Stimulated activated naive CD8-positive, alpha-beta T cell treated with anti-CD3 and anti-CD28 coated beads, Interleukin-15, Interleukin-2, amounts not matched to agents 100 ng/mL and 50 ng/mL, for 24 hours (primary cell): ENCODE measurements around the gene BEGAIN.

Source experiments
- H3K27ac Mint-ChIP-seq: one replicate; pipeline ENCODE4 v1.8.0; 2021; ENCODE audit warnings: mild to moderate bottlenecking, mixed read lengths
- H3K27me3 Mint-ChIP-seq: one replicate; pipeline ENCODE4 v1.8.0; 2021; ENCODE audit warnings: mixed read lengths
- H3K36me3 Mint-ChIP-seq: one replicate; pipeline ENCODE4 v1.8.0; 2021; ENCODE audit warnings: low read depth, mixed read lengths
- H3K4me1 Mint-ChIP-seq: one replicate; pipeline ENCODE4 v1.8.0; 2021; ENCODE audit warnings: low read depth, mixed read lengths
- H3K4me3 Mint-ChIP-seq: one replicate; pipeline ENCODE4 v1.8.0; 2021; ENCODE audit warnings: mild to moderate bottlenecking, mixed read lengths
- H3K9me3 Mint-ChIP-seq: one replicate; pipeline ENCODE4 v1.8.0; 2021; ENCODE audit warnings: mixed read lengths

BEGAIN gene

GRCh38 chr14:100587086-100587762 is at the start of gene BEGAIN:
TSS of gene BEGAIN (minus strand) at chr14:100587417. CDS start at chr14:100587290, 127 bp downstream.
- H3K36me3 Mint-ChIP-seq: no peaks in the 10 kb centered on the region
- H3K9me3 Mint-ChIP-seq: no peaks in the 10 kb centered on the region
- no peaks in the 10 kb centered on the region for H3K4me1 Mint-ChIP-seq
- H3K27me3 Mint-ChIP-seq: peaks cover 31% of the 10 kb centered on the region
- H3K27ac Mint-ChIP-seq: no peak within 1 kb of the TSS
- H3K4me3 Mint-ChIP-seq: peak within 1 kb of the TSS; percentile 76

GRCh38 chr14:100636559-100636958 is 49.3 kb upstream of the BEGAIN start:
- Mint-ChIP-seq H3K4me1 (peaks cover 30% of the 10 kb centered on the region), H3K27me3 (no peaks in the 10 kb centered on the region), H3K9me3 (no peaks in the 10 kb centered on the region)

DNA sequence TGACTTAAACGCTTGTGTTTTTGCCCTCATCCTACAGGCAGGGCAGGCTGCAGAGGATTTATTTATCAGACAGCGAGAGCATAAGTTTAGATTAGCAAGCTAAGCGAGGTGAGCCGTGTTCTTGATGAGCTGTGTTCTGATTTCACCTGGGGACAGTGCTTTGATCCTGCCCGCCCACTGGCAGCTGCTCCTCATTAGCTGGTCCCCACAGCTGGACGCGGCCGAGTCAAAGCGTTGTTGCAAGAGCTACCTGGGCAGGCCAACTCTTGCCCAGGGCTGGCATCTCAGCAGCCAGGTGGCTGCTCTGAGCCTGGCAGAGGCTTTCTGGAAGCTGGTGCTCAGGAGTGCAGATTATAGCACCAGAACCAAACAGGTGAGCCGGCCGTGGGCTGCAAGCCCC is 46.8 kb upstream of the BEGAIN start:
- H3K36me3 Mint-ChIP-seq: no peaks in the 10 kb centered on the region
- H3K4me3 Mint-ChIP-seq: no peak overlapping the region
- peaks cover 5% of the 10 kb centered on the region for H3K4me1 Mint-ChIP-seq
- H3K27ac Mint-ChIP-seq: no peak overlapping the region
- no peaks in the 10 kb centered on the region for H3K9me3 Mint-ChIP-seq
- H3K27me3 Mint-ChIP-seq: no peaks in the 10 kb centered on the region

More at GRCh38 chr14:100636559-100636958, 49.3 kb upstream of the BEGAIN start:
- Mint-ChIP-seq H3K4me3 (no peak overlapping the region), H3K36me3 (no peaks in the 10 kb centered on the region), H3K27ac (no peak overlapping the region)

- H3K36me3 Mint-ChIP-seq: no peaks in the 10 kb centered on the region
- no peak overlapping the region for H3K27ac Mint-ChIP-seq
- no peak overlapping the region for H3K4me3 Mint-ChIP-seq
- no peaks in the 10 kb centered on the region for H3K27me3 Mint-ChIP-seq
- no peaks in the 10 kb centered on the region for H3K4me1 Mint-ChIP-seq
- no peaks in the 10 kb centered on the region for H3K9me3 Mint-ChIP-seq
These were observed 46.2 kb upstream of the BEGAIN start for GRCh38 chr14:100633406-100633805.

- Mint-ChIP-seq H3K36me3 (no peaks in the 10 kb centered on the region), H3K4me1 (no peaks in the 10 kb centered on the region), H3K4me3 (no peak overlapping the region), H3K9me3 (no peaks in the 10 kb centered on the region), H3K27me3 (no peaks in the 10 kb centered on the region), H3K27ac (no peak overlapping the region)
These were observed 42.5 kb upstream of the BEGAIN start for GRCh38 chr14:100629696-100630095.

DNA sequence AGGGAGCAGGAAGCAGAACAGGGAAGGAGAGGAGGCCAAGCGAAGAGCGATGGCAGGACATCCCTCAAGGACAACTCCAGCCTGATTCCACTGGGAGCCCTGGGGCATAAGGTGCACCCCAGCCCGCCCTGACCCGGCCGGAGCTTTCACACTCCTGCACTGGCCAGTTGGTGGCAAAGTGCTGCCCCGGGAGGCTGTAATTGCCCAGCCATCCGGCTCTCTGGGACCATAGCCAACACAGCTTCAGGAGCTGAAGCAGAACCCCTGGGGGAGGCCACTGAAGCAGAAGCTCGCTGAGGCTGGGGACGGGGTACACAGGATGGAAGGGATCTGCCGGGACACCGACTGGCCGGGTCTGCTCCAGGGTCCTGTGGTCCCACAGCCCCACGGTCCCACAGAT is 41.9 kb upstream of the BEGAIN start:
- no peaks in the 10 kb centered on the region for H3K4me1 Mint-ChIP-seq
- no peaks in the 10 kb centered on the region for H3K9me3 Mint-ChIP-seq
- H3K36me3 Mint-ChIP-seq: no peaks in the 10 kb centered on the region
- no peaks in the 10 kb centered on the region for H3K27me3 Mint-ChIP-seq
- H3K4me3 Mint-ChIP-seq: no peak overlapping the region
- H3K27ac Mint-ChIP-seq: no peak overlapping the region

DNA sequence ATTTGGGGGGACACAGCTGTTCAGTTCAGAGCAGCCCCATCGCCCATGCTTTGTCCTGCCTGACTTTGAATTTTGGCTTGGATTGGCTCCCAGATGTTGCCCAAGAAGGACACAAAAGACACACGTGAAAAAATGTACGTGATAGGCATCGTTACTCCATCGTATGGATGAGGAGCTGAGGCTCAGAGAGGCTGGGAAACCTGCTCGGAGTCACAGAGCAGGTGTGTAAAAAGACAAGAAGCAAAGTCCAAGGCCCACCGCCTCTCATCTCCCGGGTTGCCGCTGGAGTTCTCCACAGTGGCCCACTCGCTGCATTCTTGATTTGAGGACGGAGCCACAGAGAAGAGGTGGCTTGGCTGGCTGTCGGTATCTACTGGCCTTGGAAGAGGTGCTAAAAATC is 41.0 kb upstream of the BEGAIN start:
- Mint-ChIP-seq H3K27ac (no peak overlapping the region), H3K4me1 (no peaks in the 10 kb centered on the region), H3K27me3 (no peaks in the 10 kb centered on the region), H3K9me3 (no peaks in the 10 kb centered on the region), H3K36me3 (no peaks in the 10 kb centered on the region), H3K4me3 (no peak overlapping the region)

GRCh38 chr14:100626614-100627013 is 39.4 kb upstream of the BEGAIN start:
- Mint-ChIP-seq H3K4me3 (no peak overlapping the region), H3K27me3 (no peaks in the 10 kb centered on the region), H3K27ac (no peak overlapping the region), H3K9me3 (no peaks in the 10 kb centered on the region), H3K4me1 (no peaks in the 10 kb centered on the region), H3K36me3 (no peaks in the 10 kb centered on the region)

DNA sequence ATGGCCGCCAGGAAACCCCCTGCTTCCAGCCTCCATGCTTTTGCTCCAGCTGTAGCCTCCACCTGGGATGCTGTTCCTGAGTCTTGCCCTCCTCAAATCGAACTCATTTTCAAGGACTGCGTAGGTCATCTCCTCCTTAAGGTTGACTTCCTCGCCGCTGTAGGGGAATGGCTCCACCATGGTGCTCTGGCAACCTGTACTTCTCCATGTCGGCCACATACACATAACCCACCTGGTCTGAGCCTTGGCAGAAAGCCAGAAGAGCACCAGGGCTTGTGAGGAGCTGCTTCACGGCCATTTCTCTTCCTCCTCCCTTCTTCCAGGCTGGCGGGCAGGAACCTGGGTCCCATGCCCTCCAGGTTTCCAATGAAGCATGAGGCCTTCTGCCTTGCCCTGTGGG is 36.7 kb upstream of the BEGAIN start:
- H3K9me3 Mint-ChIP-seq: no peaks in the 10 kb centered on the region
- no peak overlapping the region for H3K27ac Mint-ChIP-seq
- H3K4me1 Mint-ChIP-seq: no peaks in the 10 kb centered on the region
- no peaks in the 10 kb centered on the region for H3K27me3 Mint-ChIP-seq
- H3K36me3 Mint-ChIP-seq: no peaks in the 10 kb centered on the region
- no peak overlapping the region for H3K4me3 Mint-ChIP-seq

DNA sequence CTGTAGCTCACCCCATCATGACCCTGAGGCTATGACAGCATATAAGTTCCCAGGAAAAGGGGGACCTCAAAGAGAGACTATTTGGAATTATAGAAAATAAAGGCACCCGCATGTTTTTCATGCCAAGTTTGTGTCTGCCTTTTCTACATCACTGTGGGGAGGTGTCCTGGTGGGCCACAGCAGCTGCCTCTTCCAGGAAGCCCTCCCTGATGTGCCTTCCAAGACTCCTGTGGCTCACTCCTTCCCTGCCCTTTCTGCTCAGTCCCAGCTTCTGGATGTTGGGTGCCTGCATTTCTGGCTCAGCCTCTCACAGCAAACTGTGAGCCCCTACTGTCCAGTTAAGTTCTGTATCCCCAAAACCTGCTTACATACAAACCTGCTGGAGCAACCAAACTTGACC is 36.3 kb upstream of the BEGAIN start:
- H3K27ac Mint-ChIP-seq: no peak overlapping the region
- H3K4me1 Mint-ChIP-seq: peaks cover 2% of the 10 kb centered on the region
- no peaks in the 10 kb centered on the region for H3K9me3 Mint-ChIP-seq
- H3K27me3 Mint-ChIP-seq: no peaks in the 10 kb centered on the region
- H3K4me3 Mint-ChIP-seq: no peak overlapping the region
- H3K36me3 Mint-ChIP-seq: no peaks in the 10 kb centered on the region

DNA sequence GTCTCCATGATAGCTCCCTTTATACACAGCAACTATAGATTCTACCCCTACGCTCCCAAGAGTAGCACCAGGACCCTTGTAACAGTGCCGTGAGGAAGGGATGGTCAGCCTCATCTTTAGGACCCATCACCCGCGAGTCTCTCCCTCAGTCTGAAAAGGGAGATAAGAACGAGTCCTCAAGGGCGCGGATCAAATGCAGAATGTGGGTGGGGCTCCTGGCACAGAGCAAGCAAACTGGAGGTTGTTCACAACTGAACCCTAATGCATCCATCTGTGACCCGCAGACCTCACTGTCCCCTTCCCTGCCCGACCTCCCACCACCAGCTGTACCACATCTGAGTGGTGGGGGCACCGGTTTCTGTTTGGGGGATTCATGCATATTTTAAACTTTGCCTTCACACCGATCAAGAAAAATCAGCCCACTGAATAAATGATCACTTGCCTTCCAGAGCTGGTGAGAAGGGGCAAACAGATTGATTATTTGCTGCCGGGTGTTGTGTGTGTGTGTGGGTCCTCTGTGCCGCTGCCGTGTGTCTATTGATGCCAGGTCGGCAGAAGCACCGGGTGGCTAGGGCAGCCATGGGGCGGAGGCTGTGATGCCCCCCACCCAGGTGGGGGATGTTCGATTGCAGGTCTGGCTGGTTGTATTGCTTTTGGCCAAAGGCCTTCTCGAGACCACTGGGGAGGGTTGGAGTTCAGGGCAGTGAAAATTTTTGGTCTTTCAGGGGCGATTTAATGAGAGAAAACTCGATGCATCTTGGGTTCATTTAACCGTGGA is 35.7 kb upstream of the BEGAIN start:
- no peaks in the 10 kb centered on the region for H3K36me3 Mint-ChIP-seq
- H3K9me3 Mint-ChIP-seq: no peaks in the 10 kb centered on the region
- H3K4me1 Mint-ChIP-seq: peaks cover 9% of the 10 kb centered on the region
- H3K27me3 Mint-ChIP-seq: no peaks in the 10 kb centered on the region
- H3K27ac Mint-ChIP-seq: no peak overlapping the region
- no peak overlapping the region for H3K4me3 Mint-ChIP-seq

GRCh38 chr14:100622224-100622623 is 35.0 kb upstream of the BEGAIN start:
- no peaks in the 10 kb centered on the region for H3K9me3 Mint-ChIP-seq
- peaks cover 15% of the 10 kb centered on the region for H3K4me1 Mint-ChIP-seq
- H3K4me3 Mint-ChIP-seq: no peak overlapping the region
- H3K27me3 Mint-ChIP-seq: no peaks in the 10 kb centered on the region
- no peak overlapping the region for H3K27ac Mint-ChIP-seq
- H3K36me3 Mint-ChIP-seq: no peaks in the 10 kb centered on the region

GRCh38 chr14:100621806-100622205 is 34.6 kb upstream of the BEGAIN start:
- Mint-ChIP-seq H3K27me3 (no peaks in the 10 kb centered on the region), H3K27ac (no peak overlapping the region), H3K36me3 (no peaks in the 10 kb centered on the region), H3K4me3 (no peak overlapping the region), H3K9me3 (no peaks in the 10 kb centered on the region), H3K4me1 (peaks cover 19% of the 10 kb centered on the region)

DNA sequence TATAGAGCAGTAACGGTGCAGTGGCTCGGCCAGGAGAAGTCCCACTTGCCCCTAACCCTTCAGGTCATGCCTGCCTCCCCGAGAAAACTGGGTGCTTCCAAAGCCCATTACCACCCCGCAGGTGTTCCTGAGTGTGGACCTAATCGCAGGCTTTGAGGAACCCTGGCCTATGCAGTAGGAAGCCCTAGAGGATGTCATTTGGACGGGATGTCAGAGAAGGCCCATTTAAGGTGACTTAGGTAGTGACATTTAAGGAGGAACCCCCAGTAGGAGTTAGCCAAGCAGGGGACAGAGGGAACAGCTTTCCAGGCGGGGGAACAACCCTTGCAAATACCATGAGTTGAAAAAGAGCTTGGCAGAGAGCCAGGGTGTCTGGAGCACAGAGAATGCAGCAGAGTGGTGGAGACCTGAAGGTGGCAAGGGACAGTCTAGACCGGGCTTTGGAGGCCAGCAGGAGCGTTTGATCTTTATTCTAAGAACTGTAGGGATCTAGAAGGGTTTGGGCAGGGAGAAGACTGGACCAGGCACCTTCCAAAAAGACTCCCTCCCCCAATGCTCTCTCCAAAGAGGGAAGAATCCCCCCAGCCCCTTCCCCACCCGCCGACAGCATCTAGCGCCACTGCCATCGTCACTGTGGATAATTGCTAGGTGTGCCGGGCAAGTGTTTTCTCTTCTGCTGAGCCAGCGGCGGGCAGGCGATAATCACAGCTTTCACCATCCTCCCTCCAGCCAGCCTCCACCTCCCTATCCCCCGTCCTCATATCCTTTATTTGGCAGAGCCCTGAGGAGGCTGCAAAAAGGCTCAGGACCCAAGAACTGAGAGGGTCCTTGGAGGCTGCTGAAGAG is 33.3 kb upstream of the BEGAIN start:
- Mint-ChIP-seq H3K4me3 (no peak overlapping the region), H3K4me1 (peaks cover 19% of the 10 kb centered on the region), H3K9me3 (no peaks in the 10 kb centered on the region), H3K36me3 (no peaks in the 10 kb centered on the region), H3K27ac (no peak overlapping the region), H3K27me3 (no peaks in the 10 kb centered on the region)
